ENCODE measurements around the gene RBBP4.
"Not testable (repeated sequence)": the region's sequence is repeated elsewhere in the genome, so short reads cannot be mapped to it uniquely, and the experiment has no call there.

RBBP4 gene

DNA sequence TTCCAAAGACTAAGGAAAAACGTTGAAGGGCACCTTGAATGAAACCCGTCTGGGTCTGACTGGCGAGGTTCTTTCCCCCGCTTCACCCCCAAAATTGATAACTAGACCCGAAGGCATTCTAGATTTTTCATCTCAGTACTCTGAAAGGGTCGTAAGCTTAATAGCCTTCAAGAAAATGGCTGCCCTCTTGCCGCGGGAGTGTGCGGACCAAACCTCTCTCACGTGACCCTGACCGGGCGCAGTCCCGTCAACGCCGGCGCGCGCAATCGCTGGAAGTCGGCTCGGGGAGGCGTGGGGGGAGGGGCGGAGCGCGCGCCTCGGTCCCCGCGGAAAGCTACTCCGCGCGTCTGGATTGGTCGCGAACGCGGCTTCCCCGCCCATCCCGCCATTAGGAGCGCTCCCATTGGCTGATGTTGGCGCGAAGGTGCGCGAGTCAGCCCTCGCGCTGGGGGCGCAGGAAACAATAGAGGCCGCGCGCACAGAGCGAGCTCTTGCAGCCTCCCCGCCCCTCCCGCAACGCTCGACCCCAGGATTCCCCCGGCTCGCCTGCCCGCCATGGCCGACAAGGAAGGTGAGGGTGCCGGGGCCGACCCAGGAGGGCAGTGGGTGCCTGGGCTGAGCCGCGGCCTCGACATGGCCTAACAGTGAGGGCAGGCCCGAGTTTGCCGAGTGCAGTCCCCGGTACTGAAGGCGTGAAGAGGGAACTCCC, at the start of gene RBBP4:
Gene RBBP4 (plus strand): TSS at position 457 of the 709 bp plus-strand sequence. CDS start 99 bp downstream, at position 556.
- DNase-seq (peak; percentile 99), ATAC-seq (peak; percentile 95)

- ATAC-seq = no peak
- DNase-seq = no peak
These were observed 45.1 kb upstream of the RBBP4 start for GRCh38 chr1:32605711-32606424.

GRCh38 chr1:32606565-32607371, 44.2 kb upstream of the RBBP4 start:
- DNase-seq (no peak), ATAC-seq (no peak)

GRCh38 chr1:32609180-32609579, 41.8 kb upstream of the RBBP4 start:
- ATAC-seq (no peak), DNase-seq (no peak)

DNA sequence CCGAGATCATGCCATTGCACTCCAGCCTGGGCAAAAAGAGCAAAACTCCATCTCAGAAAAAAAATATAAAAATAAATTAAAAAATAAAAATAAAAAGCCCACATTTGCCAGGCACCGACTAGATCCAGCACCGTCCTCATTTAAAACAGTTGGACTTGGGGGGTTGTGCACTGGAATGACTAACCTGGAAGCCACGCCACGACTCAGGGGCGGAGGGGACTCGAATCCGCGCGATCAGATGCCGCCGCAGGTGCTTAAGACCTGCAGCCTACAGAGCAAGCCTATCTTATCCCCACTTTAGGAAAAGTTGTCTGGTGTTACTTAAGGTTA, 39.2 kb upstream of the RBBP4 start:
- ATAC-seq = no peak
- no peak for DNase-seq

DNA sequence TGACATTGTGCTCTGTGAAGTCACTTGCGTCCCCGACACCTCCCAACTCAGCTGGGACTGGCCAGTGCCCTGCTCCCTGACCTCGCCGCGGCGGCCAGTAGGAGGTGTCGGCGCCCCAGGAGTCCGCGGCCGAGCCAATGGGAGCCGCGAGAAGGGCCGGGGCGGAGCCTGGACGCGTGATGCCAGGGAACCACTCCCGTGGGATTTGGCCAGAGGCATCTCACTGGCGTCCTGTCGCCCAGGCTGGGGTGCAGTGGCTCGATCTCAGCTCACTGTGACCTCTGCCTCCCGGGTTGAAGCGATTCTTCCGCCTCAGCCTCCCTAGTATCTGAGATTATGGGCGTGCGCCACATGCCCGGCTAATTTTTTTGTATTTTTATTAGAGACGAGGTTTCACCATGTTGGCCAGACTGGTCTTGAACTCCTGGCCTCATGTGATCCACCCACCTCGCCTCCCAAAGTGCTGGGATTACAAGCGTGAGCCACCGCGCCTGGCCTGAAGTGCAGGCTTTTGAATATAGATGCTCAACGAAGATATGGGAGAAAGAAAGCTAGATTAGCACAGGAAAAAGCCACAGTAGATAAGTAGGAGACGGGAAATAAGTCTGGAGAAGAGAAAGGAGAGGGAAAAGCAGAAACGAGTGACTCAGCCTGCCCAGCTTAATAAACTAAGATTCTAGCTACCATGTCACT, 38.7 kb upstream of the RBBP4 start:
- DNase-seq (peak; percentile 76), ATAC-seq (peak; percentile 96)

DNA sequence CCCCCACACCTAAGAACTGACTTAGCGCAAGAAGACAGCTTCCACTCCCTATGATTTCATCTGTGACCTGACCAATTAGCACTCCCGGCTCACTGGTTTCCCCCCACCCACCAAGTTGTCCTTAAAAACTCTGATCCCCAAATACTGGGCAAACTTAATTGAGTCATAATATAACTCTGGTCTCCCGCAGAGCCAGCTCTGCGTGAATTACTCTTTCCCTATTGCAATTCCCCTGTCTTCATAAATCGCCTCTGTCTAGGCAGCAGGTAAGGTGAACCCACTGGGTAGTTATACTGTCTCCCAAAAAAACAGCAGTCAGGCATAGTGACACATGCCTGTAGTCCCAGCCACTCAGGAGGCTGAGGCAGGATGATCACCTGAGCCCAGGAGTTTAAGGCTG, 37.5 kb upstream of the RBBP4 start:
- DNase-seq (no peak), ATAC-seq (no peak)

GRCh38 chr1:32618673-32619221, 32.3 kb upstream of the RBBP4 start:
- DNase-seq = no peak
- no peak for ATAC-seq

- peak; percentile 24 for ATAC-seq
- no peak for DNase-seq
These were observed 31.1 kb upstream of the RBBP4 start for GRCh38 chr1:32619701-32620485.

DNA sequence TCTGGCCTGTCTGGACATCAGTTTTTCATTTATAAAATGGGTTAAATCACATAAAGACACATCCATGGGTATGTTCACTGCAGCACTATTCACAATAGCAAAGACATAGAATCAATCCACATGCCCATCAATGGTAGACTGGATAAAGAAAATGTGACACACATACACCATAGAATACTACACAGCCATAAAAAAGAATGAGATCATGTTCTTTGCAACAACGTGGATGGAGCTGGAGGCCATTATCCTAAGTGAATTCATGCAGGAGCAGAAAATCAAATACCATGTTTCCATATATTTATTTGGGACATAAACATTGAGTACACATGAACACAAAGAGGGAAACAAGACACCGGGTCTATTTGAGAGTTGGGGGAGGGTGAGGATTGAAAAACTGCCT, 28.8 kb upstream of the RBBP4 start:
- no peak for ATAC-seq
- DNase-seq = no peak

DNA sequence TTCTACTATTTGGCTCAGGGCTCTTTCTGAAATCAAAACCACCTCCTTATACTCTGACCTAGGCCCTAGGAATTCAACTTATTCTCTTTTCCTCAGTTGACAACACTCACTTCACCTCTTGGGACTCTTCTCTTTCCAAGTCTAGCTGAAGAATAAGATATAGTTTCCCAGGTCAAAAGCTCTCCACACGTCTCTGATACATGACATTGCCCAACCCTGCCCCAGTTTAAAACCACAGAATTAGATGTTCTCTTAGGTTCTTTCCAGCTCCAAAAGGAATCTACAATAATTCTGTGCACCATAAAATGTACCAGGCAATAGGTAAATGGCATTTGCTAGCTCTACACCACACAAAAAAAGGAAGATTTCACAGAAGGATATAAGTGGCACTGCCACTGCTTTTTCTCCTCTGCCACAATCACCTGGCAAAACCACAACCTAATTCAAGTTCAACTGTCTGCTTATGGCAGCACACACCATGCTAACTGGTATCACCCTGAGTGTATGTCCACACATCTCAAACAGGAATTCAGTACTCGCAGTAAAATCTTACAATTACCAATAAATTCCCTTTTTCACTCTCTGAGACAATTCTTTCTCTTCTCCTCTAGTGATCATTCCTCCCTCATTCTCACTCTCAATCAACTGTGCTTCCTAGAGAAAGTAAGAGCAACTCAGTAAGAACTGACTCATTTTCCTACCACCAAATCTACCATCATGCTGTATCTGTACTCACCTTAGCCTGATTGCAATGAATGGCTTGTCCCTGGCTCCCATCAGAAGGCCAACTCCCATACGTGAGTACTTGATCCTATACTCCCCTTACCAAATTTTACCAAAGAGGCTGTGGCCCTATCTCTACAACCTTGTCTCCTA, 28.0 kb upstream of the RBBP4 start:
- DNase-seq (peak; percentile 24), ATAC-seq (peak; percentile 86)

DNA sequence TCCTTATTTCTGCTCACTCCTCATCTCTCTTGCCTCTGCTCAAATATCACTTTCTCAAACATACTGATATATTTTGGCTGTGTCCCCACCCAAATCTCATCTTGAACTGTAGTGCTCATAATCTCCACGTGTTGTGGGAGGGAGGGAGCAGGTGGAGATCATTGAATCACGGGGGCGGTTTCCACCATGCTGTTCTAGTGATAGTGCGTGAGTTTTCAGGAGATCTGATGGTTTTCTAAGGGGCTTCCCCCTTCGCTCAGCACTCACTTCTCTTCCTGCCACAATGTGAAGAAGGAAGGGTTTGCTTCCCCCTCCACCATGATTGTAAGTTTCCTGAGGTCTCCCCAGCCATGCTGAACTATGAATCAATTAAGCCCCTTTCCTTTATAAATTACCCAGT, 27.2 kb upstream of the RBBP4 start:
- DNase-seq = peak; percentile 63
- peak; percentile 75 for ATAC-seq

- ATAC-seq = no peak
- DNase-seq = no peak
These were observed 24.8 kb upstream of the RBBP4 start for GRCh38 chr1:32626176-32626575.

DNA sequence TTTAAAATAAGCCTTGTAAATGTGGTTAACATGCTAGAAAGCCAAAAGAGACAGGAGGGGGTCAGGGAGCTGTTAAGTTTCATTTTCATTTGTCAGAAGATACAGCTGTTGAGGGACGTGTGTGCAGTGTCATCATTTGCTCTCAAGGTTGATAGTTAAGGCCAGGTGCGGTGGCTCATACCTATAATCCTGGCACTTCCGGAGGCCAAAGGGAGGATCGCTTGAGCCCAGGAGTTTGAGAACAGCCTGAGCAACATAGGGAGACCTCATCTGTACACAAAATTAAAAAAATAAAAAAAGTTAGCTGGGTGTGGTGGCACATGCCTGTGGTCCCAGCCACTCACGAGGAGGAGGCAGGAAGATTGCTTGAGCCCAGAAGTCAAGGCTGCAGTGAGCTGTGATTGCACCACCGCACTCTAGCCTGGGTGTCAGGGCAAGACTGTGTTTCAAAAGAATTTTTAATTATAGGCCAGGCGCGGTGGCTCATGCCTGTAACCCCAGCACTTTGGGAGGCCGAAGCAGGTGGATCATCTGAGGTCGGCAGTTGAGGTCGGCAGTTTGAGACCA, 23.3 kb upstream of the RBBP4 start:
- ATAC-seq (no peak), DNase-seq (no peak)

DNA sequence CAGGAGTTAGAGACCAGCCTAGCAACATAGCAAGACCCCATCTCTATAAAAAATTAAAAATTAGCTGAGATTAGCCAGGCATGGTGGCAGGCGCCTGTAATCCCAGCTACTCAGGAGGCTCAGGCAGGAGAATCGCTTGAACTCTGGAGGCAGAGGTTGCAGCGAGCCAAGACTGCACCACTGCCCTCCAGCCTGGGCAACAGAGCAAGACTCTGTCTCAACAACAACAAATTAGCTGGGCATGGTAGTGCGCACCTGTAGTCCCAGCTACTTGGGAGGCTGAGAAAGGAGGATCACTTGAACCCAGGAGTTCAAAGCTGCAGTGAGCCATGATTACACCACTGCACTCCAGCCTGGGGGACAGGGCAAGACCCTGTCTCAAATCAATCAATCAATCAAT, 20.8 kb upstream of the RBBP4 start:
- not testable (repeated sequence) for DNase-seq, ATAC-seq

- ATAC-seq (no peak), DNase-seq (no peak)
These were observed 18.2 kb upstream of the RBBP4 start for GRCh38 chr1:32632829-32633228.

DNA sequence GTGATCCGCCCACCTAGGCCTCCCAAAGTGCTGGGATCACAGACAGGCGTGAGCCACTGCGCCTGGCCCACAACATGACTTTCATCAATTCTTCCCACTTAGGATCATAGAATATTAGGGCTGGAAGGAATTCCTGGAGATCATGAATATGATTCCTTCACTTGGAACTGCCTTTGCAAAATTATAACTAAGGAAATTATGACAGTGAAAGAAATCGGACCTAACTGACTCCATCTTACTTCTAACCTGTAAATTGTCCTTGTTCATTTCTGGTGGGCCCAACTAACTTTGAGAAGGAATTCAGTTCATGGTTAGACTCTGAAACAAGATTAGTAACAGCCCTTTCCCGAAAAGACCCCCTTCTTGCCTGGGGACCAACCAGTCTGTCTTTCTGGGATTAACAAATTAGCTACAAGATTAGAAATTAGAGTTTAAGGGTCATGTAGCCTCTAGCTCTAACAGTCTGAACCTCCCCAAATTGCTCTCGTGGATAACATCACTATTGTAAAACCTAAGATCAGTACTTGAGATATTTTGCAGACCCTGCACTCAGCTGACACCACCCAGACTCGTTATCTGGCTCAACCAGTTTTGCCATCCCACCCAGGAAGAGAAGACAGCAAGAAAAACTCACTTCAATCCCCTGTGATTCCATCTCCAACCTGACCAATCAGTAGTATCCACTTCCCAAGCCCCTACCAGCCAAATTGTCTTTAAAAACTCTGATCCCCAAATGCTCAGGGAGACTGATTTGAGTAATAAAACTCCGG, 15.3 kb upstream of the RBBP4 start:
- ATAC-seq = no peak

DNA sequence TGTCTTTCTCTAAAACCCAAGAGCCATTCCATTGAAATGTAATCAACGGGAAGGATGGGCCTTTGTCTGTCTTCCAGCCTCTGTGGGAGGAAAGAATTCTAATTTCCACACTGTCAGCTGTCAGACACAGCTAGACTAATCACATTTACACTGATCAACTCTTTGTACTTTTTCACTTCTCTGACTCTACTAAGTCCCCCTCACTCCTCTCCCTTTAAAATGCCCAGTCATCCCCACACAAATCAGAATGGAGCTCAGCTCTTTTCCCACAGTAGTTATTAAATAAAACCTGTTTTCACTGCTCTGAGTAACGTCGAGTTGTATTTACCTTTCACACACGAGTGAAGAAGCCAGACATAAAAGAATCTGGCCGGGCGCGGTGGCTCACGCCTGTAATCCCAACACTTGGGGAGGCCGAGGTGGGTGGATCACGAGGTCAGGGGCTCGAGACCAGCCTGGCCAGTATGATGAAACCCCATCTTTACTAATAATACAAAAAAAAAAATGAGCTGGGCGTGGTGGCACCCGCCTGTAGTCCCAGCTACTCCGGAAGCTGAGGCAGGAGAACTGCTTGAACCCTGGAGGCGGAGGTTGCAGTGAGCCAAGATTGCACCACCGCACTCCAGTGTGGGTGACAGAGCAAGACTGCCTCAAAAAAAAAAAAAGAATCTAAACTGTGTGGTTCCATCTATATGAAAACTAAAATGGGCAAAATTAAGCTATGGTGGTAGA, 13.9 kb upstream of the RBBP4 start:
- DNase-seq (no peak), ATAC-seq (no peak)

More for the DNA sequence above, 15.3 kb upstream of the RBBP4 start:
- no peak for DNase-seq
